ENCODE measurements around the gene PRRC2A. TPM values are rescaled to one million over a fixed set of nuclear protein-coding genes. Genes with fewer than 3 reads are reported as not detected.

PRRC2A gene
- total RNA-seq, 2 donors from 2014 or later, result 260 to 285 TPM

- DNase-seq, result no peak
- Mint-ChIP-seq H3K4me1 (ENCODE audit: low read depth) (peaks cover 57% of the 10 kb centered on the region), H3K4me3 (peak overlapping the region; percentile 36 to 67), H3K27ac (peak overlapping the region; percentile 3), H3K36me3 (ENCODE audit: insufficient read depth in 2 of 2) (peaks cover 0 to 4% of the 10 kb centered on the region in 2 donors), H3K9me3 (no peaks in the 10 kb centered on the region), H3K27me3 (ENCODE audit: low read depth) (no peaks in the 10 kb centered on the region)
- peak in 1 of 2 donors; percentile 15 for ATAC-seq (replicated peaks in 1 of 2)
These were observed 28.1 kb upstream of the PRRC2A start for GRCh38 chr6:31592396-31592771.

- no peaks in the 10 kb centered on the region for H3K9me3 Mint-ChIP-seq
These were observed 23.5 kb upstream of the PRRC2A start for GRCh38 chr6:31597006-31597405.

GRCh38 chr6:31607317-31607716 is 13.2 kb upstream of the PRRC2A start:
- H3K36me3 Mint-ChIP-seq (ENCODE audit: insufficient read depth in 2 of 2), result no peaks in the 10 kb centered on the region
- H3K27me3 Mint-ChIP-seq (ENCODE audit: low read depth), result no peaks in the 10 kb centered on the region
- no peak for DNase-seq
- no peaks in the 10 kb centered on the region for H3K9me3 Mint-ChIP-seq
- no peaks in the 10 kb centered on the region for H3K4me1 Mint-ChIP-seq (ENCODE audit: low read depth)
- H3K4me3 Mint-ChIP-seq, result no peak overlapping the region
- no peak for ATAC-seq (replicated peaks in 1 of 2)
- H3K27ac Mint-ChIP-seq, result no peak overlapping the region

More at GRCh38 chr6:31597006-31597405, 23.5 kb upstream of the PRRC2A start:
- Mint-ChIP-seq H3K27me3 (ENCODE audit: low read depth) (no peaks in the 10 kb centered on the region), H3K4me3 (no peak overlapping the region), H3K36me3 (ENCODE audit: insufficient read depth in 2 of 2) (peaks cover 0 to 4% of the 10 kb centered on the region in 2 donors), H3K4me1 (ENCODE audit: low read depth) (peaks cover 47% of the 10 kb centered on the region), H3K27ac (no peak overlapping the region)
- DNase-seq, result peak; percentile 41 to 55
- peak; percentile 62 for ATAC-seq (replicated peaks in 1 of 2)

GRCh38 chr6:31609519-31610406 is 10.8 kb upstream of the PRRC2A start:
- H3K27me3 Mint-ChIP-seq (ENCODE audit: low read depth), result no peaks in the 10 kb centered on the region
- ATAC-seq (replicated peaks in 1 of 2) (no peak), DNase-seq (no peak)
- H3K36me3 Mint-ChIP-seq (ENCODE audit: insufficient read depth in 2 of 2), result no peaks in the 10 kb centered on the region
- peaks cover 2% of the 10 kb centered on the region for H3K4me1 Mint-ChIP-seq (ENCODE audit: low read depth)
- no peaks in the 10 kb centered on the region for H3K9me3 Mint-ChIP-seq
- no peak overlapping the region for H3K27ac Mint-ChIP-seq
- H3K4me3 Mint-ChIP-seq, result no peak overlapping the region

- H3K4me1 Mint-ChIP-seq (ENCODE audit: low read depth), result peaks cover 14% of the 10 kb centered on the region
- no peaks in the 10 kb centered on the region for H3K9me3 Mint-ChIP-seq
- DNase-seq (no peak), ATAC-seq (replicated peaks in 1 of 2) (no peak)
- H3K36me3 Mint-ChIP-seq (ENCODE audit: insufficient read depth in 2 of 2), result no peaks in the 10 kb centered on the region
- H3K4me3 Mint-ChIP-seq, result no peak overlapping the region
- H3K27me3 Mint-ChIP-seq (ENCODE audit: low read depth), result no peaks in the 10 kb centered on the region
- H3K27ac Mint-ChIP-seq, result no peak overlapping the region
These were observed 9.5 kb upstream of the PRRC2A start for GRCh38 chr6:31610968-31611367.

GRCh38 chr6:31614075-31614619 is 6.4 kb upstream of the PRRC2A start:
- no peaks in the 10 kb centered on the region for H3K27me3 Mint-ChIP-seq (ENCODE audit: low read depth)

GRCh38 chr6:31614684-31615578 is 5.6 kb upstream of the PRRC2A start, which contains the start of gene AIF1:
AIF1 (plus strand) TSS chr6:31615234; CDS start chr6:31615330, 96 bp downstream.
- H3K9me3 Mint-ChIP-seq, result no peaks in the 10 kb centered on the region
- H3K27me3 Mint-ChIP-seq (ENCODE audit: low read depth), result no peaks in the 10 kb centered on the region
- H3K36me3 Mint-ChIP-seq (ENCODE audit: insufficient read depth in 2 of 2), result no peaks in the 10 kb centered on the region
- peaks cover 44% of the 10 kb centered on the region for H3K4me1 Mint-ChIP-seq (ENCODE audit: low read depth)
- no peak for ATAC-seq (replicated peaks in 1 of 2)
- peak within 1 kb of the TSS; percentile 66 for H3K27ac Mint-ChIP-seq
- no peak for DNase-seq
- peak within 1 kb of the TSS; percentile 75 to 88 for H3K4me3 Mint-ChIP-seq

More at GRCh38 chr6:31614075-31614619, 6.4 kb upstream of the PRRC2A start:
- H3K4me1 Mint-ChIP-seq (ENCODE audit: low read depth), result peaks cover 44% of the 10 kb centered on the region
- H3K36me3 Mint-ChIP-seq (ENCODE audit: insufficient read depth in 2 of 2), result no peaks in the 10 kb centered on the region
- no peaks in the 10 kb centered on the region for H3K9me3 Mint-ChIP-seq
- ATAC-seq (replicated peaks in 1 of 2), result no peak
- DNase-seq, result no peak
- H3K4me3 Mint-ChIP-seq, result no peak overlapping the region
- no peak overlapping the region for H3K27ac Mint-ChIP-seq

GRCh38 chr6:31615748-31616147 is 4.8 kb upstream of the PRRC2A start:
- DNase-seq (peak; percentile 49 to 52), ATAC-seq (replicated peaks in 1 of 2) (no peak)
- Mint-ChIP-seq H3K4me1 (ENCODE audit: low read depth) (peaks cover 44% of the 10 kb centered on the region), H3K9me3 (no peaks in the 10 kb centered on the region), H3K27ac (peak overlapping the region; percentile 66), H3K27me3 (ENCODE audit: low read depth) (no peaks in the 10 kb centered on the region), H3K36me3 (ENCODE audit: insufficient read depth in 2 of 2) (no peaks in the 10 kb centered on the region), H3K4me3 (peak overlapping the region; percentile 75 to 88)

GRCh38 chr6:31617010-31617409 is 3.5 kb upstream of the PRRC2A start:
- Mint-ChIP-seq H3K27ac (peak overlapping the region; percentile 66), H3K27me3 (ENCODE audit: low read depth) (no peaks in the 10 kb centered on the region), H3K9me3 (no peaks in the 10 kb centered on the region), H3K4me1 (ENCODE audit: low read depth) (peaks cover 50% of the 10 kb centered on the region), H3K36me3 (ENCODE audit: insufficient read depth in 2 of 2) (peaks cover 7 to 10% of the 10 kb centered on the region in 2 donors), H3K4me3 (peak overlapping the region; percentile 75 to 88)
- DNase-seq (no peak), ATAC-seq (replicated peaks in 1 of 2) (no peak)

GRCh38 chr6:31619805-31620585 is 520 bp upstream of the PRRC2A start:
- Mint-ChIP-seq H3K27ac (peak overlapping the region; percentile 81), H3K4me1 (ENCODE audit: low read depth) (peaks cover 54% of the 10 kb centered on the region), H3K9me3 (no peaks in the 10 kb centered on the region), H3K27me3 (ENCODE audit: low read depth) (no peaks in the 10 kb centered on the region), H3K36me3 (ENCODE audit: insufficient read depth in 2 of 2) (peaks cover 15 to 28% of the 10 kb centered on the region in 2 donors), H3K4me3 (peak overlapping the region; percentile 77 to 85)
- ATAC-seq (replicated peaks in 1 of 2) (peak; percentile 84 to 88), DNase-seq (peak; percentile 98 to 99)

- no peaks in the 10 kb centered on the region for H3K27me3 Mint-ChIP-seq (ENCODE audit: low read depth)
- H3K4me3 Mint-ChIP-seq, result peak overlapping the region; percentile 85 to 97
- no peaks in the 10 kb centered on the region for H3K9me3 Mint-ChIP-seq
- ATAC-seq (replicated peaks in 1 of 2) (no peak), DNase-seq (no peak)
- H3K4me1 Mint-ChIP-seq (ENCODE audit: low read depth), result peaks cover 45% of the 10 kb centered on the region
- peak overlapping the region; percentile 98 for H3K27ac Mint-ChIP-seq
- peaks cover 18 to 39% of the 10 kb centered on the region in 2 donors for H3K36me3 Mint-ChIP-seq (ENCODE audit: insufficient read depth in 2 of 2)
These were observed 915 bp downstream of the PRRC2A start for GRCh38 chr6:31621320-31621939.

GRCh38 chr6:31621991-31622390 is 1.5 kb downstream of the PRRC2A start:
- H3K4me3 Mint-ChIP-seq, result peak overlapping the region; percentile 85 to 97

More at GRCh38 chr6:31621991-31622390, 1.5 kb downstream of the PRRC2A start:
- H3K9me3 Mint-ChIP-seq, result no peaks in the 10 kb centered on the region
- peaks cover 20 to 41% of the 10 kb centered on the region in 2 donors for H3K36me3 Mint-ChIP-seq (ENCODE audit: insufficient read depth in 2 of 2)
- H3K27me3 Mint-ChIP-seq (ENCODE audit: low read depth), result no peaks in the 10 kb centered on the region
- peak overlapping the region; percentile 98 for H3K27ac Mint-ChIP-seq
- H3K4me1 Mint-ChIP-seq (ENCODE audit: low read depth), result peaks cover 39% of the 10 kb centered on the region
- ATAC-seq (replicated peaks in 1 of 2) (no peak), DNase-seq (no peak)
